ENCODE results near the gene FZD4. TPM values are rescaled to one million over a fixed set of nuclear protein-coding genes. Genes with fewer than 3 reads are reported as not detected.

FZD4 gene
- total RNA-seq, 1 donor from 2014 or later = not detected

DNA sequence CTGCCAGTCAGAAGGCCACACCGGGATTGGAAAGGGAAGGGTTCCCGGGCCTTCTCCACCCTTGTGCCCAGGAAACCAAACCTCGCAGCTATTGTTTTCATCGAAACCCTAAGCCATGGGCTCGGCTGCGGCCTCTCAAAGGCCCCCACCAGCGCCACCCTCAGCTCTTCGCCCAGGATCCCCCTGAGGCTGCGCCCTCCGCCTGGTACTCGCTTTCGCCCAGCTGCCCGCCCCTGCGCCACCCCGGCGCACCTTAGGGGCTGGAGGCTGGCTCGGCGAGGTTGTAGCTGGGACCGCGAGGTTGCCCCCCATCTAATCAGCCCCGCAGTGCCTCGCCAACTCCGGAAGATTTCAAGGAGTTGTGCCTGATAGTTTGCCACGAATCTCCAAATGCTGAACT is 49.0 kb downstream of the FZD4 start:
- Mint-ChIP-seq H3K36me3 (ENCODE audit: low read depth) (no peaks in the 10 kb centered on the region), H3K27ac (no peak overlapping the region), H3K4me3 (no peak overlapping the region), H3K4me1 (no peaks in the 10 kb centered on the region), H3K27me3 (peaks cover 3% of the 10 kb centered on the region), H3K9me3 (no peaks in the 10 kb centered on the region)
- no peak for TF ChIP-seq CTCF (IDR thresholded peaks at IDR 0.05)
- ChIA-PET CTCF (no interaction called here), POLR2A (no interaction called here)
- intact Hi-C loops (cut with micrococcal nuclease) = no loop called here
- DNase-seq (no peak), ATAC-seq (ENCODE audit: low read depth) (no peak)

DNA sequence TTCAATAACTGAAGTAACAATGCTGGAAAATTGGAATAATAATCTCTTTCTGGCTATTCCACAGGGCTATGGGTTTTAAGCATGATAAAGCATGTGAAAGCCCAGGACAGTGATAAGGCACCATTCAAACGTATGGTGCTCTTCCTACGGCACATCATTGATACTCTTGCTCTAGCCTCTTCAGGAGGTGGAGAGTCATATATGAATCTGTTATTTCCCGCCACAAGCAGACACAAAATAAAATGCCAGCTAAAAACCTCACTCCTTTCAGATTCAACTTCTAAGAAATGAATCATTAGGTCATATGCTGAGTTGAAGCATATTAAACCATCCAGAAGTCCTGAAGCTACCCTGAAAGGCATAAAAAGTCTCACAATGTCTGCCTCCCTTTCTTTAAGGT is 49.9 kb downstream of the FZD4 start:
- H3K27me3 Mint-ChIP-seq = peaks cover 3% of the 10 kb centered on the region
- no peak overlapping the region for H3K27ac Mint-ChIP-seq
- H3K9me3 Mint-ChIP-seq = no peaks in the 10 kb centered on the region
- DNase-seq (no peak), ATAC-seq (ENCODE audit: low read depth) (no peak)
- H3K4me3 Mint-ChIP-seq = no peak overlapping the region
- ChIA-PET CTCF (no interaction called here), POLR2A (no interaction called here)
- no peak for TF ChIP-seq CTCF (IDR thresholded peaks at IDR 0.05)
- intact Hi-C loops (cut with micrococcal nuclease) = no loop called here
- no peaks in the 10 kb centered on the region for H3K36me3 Mint-ChIP-seq (ENCODE audit: low read depth)
- no peaks in the 10 kb centered on the region for H3K4me1 Mint-ChIP-seq

GRCh38 chr11:86904001-86904400 is 51.2 kb downstream of the FZD4 start:
- TF ChIP-seq CTCF (IDR thresholded peaks at IDR 0.05) = no peak
- no peak overlapping the region for H3K4me3 Mint-ChIP-seq
- H3K27me3 Mint-ChIP-seq = peaks cover 3% of the 10 kb centered on the region
- H3K4me1 Mint-ChIP-seq = no peaks in the 10 kb centered on the region
- H3K9me3 Mint-ChIP-seq = no peaks in the 10 kb centered on the region
- H3K36me3 Mint-ChIP-seq (ENCODE audit: low read depth) = no peaks in the 10 kb centered on the region
- no peak overlapping the region for H3K27ac Mint-ChIP-seq
- DNase-seq = no peak
- ChIA-PET CTCF (no interaction called here), POLR2A (no interaction called here)
- intact Hi-C loops (cut with micrococcal nuclease) = no loop called here
- no peak for ATAC-seq (ENCODE audit: low read depth)

DNA sequence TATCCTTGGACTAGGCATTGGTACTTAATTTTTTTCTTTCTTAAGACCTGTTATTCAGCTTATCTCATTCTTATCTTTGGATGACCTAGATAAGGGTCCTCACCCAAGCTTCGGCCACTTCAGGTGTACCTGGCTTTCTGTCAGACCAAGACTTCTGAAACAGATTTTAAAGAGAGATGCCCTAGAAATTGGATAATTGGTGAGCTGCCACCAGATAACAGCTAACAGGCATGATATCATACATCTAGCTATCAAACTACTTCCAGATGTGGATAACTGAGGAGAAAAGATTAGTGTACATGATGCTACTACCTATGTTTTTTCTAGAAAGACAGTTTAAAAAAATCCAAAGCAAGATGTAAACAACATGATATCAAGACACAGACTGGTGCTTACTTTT is 52.9 kb downstream of the FZD4 start:
- intact Hi-C loops (cut with micrococcal nuclease) = no loop called here
- Mint-ChIP-seq H3K4me1 (no peaks in the 10 kb centered on the region), H3K9me3 (no peaks in the 10 kb centered on the region), H3K36me3 (ENCODE audit: low read depth) (no peaks in the 10 kb centered on the region), H3K27ac (no peak overlapping the region), H3K4me3 (no peak overlapping the region), H3K27me3 (peaks cover 3% of the 10 kb centered on the region)
- POLR2A ChIA-PET = no interaction called here
- ATAC-seq (ENCODE audit: low read depth) (no peak), DNase-seq (no peak)
- no peak for TF ChIP-seq CTCF (IDR thresholded peaks at IDR 0.05)
- CTCF ChIA-PET = no interaction called here

DNA sequence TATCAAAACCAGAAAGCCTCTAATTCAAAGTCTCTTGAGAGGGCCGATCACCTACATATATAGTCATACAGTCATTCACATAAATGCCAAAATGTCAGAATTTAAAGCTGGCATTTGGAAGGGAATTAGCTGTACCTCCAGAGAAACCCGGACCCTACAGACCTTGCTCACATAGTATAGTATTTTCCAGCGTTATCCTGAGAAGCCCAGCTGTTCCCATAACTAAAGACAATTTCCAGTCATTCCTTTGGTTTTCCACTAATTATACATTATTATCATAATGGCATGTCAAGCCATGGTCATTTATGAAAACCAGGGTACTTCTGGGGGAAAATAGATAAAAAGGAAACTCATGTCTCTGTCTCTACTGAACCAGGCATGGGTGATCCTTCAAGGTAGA is 53.6 kb downstream of the FZD4 start:
- ATAC-seq (ENCODE audit: low read depth) (no peak), DNase-seq (no peak)
- CTCF ChIA-PET = no interaction called here
- Mint-ChIP-seq H3K36me3 (ENCODE audit: low read depth) (no peaks in the 10 kb centered on the region), H3K4me1 (no peaks in the 10 kb centered on the region), H3K9me3 (no peaks in the 10 kb centered on the region), H3K27ac (no peak overlapping the region), H3K4me3 (no peak overlapping the region), H3K27me3 (peaks cover 4% of the 10 kb centered on the region)
- intact Hi-C loops (cut with micrococcal nuclease) = no loop called here
- POLR2A ChIA-PET = interaction anchor here (0.6 kb wide), 1 partner anchor 803 kb away, joined by 4 read pairs; no protein-coding TSS in a partner anchor
- no peak for TF ChIP-seq CTCF (IDR thresholded peaks at IDR 0.05)
